ENCODE data around the gene CD79A. TPM values are rescaled to one million over a fixed set of nuclear protein-coding genes. Genes with fewer than 3 reads are reported as not detected.
A peak's percentile ranks its signal among the peaks of the same experiment; 100 is the strongest.

The CD79A gene
- total RNA-seq, 1 donor from 2014 or later: not detected

DNA sequence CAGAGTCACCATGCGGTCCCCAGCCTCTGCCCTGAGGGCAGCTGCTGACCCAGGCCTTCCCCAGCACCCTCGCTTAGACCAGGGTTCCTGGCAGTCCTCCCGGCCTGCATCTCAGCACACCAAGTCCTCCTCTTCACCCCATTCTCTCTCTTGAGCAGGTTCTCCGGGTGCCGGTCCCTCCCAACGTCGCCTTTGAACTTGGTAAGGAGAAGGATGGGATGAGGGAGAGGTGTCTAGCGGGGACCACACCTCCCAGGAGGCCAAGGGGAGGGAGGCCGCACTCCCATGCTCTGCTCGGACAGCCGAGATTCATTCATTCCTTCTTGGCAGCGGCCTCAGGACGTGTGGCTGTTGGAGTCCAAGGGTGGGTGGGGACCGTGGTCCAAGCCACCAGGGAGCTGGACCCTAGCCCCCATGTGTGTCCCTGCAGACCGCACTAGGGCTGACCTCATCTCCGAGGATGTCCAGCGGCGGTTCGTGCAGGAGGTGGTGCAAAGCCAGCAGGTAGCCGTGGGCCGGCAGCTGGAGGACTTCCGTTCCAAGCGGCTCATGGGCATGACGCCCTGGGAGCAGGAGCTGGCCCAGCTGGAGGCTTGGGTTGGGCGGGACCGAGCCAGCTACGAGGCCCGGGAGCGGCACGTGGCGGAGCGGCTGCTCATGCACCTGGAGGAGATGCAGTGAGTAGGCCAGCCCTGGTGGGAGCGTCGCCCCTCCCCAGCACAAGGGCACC lies 15.3 kb downstream of the CD79A start:
- TF ChIP-seq, protein P1, sequence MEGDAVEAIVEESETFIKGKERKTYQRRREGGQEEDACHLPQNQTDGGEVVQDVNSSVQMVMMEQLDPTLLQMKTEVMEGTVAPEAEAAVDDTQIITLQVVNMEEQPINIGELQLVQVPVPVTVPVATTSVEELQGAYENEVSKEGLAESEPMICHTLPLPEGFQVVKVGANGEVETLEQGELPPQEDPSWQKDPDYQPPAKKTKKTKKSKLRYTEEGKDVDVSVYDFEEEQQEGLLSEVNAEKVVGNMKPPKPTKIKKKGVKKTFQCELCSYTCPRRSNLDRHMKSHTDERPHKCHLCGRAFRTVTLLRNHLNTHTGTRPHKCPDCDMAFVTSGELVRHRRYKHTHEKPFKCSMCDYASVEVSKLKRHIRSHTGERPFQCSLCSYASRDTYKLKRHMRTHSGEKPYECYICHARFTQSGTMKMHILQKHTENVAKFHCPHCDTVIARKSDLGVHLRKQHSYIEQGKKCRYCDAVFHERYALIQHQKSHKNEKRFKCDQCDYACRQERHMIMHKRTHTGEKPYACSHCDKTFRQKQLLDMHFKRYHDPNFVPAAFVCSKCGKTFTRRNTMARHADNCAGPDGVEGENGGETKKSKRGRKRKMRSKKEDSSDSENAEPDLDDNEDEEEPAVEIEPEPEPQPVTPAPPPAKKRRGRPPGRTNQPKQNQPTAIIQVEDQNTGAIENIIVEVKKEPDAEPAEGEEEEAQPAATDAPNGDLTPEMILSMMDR (conservative IDR thresholded peaks at IDR 0.05; ENCODE audit: low read depth, low read length): no peak
- no peak for DNase-seq (ENCODE audit: low read depth)
- H3K4me3 ChIP-seq (ENCODE audit: low read depth, low read length): no peak overlapping the region

DNA sequence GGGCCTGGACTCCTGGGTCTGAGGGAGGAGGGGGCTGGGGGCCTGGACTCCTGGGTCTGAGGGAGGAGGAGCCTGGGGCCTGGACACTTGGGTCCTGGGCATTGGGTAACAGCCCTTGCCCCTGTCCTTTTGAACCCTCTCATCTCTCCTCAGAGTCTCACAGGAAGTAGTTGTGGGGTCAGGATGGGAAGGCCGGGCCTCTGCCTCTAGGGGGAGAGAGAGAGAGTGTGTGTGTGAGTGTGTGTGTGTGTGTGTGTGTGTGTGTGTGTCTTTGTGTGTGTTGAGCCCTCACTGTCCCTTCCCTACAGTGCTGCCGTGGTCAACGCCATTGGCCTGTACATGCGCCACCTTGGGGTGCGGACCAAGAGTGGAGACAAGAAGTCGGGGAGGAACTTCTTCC lies 16.8 kb downstream of the CD79A start:
- TF ChIP-seq, protein P1 (conservative IDR thresholded peaks at IDR 0.05; ENCODE audit: low read depth, low read length): no peak
- H3K4me3 ChIP-seq (ENCODE audit: low read depth, low read length): no peak overlapping the region
- DNase-seq (ENCODE audit: low read depth): no peak

DNA sequence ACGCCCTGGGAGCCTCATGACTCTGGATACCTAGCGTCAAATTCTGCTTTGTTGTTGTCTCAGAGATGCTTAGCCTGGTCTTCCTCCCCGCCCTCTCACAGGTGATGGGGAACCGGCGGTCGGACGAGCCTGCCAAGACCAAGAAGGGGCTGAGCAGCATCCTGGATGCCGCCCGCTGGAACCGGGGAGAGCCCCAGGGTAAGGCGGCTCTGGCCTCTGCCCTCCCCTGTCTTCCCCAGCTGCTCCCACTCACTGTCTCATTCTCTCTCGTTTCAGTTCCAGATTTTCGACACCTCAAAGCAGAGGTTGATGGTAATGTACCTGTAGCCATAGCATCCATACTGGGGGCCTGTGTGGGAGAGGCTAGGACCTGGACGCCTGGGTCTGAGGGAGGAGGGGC lies 17.3 kb downstream of the CD79A start:
- TF ChIP-seq, protein P1 (conservative IDR thresholded peaks at IDR 0.05; ENCODE audit: low read depth, low read length): no peak
- DNase-seq (ENCODE audit: low read depth): no peak
- H3K4me3 ChIP-seq (ENCODE audit: low read depth, low read length): no peak overlapping the region

DNA sequence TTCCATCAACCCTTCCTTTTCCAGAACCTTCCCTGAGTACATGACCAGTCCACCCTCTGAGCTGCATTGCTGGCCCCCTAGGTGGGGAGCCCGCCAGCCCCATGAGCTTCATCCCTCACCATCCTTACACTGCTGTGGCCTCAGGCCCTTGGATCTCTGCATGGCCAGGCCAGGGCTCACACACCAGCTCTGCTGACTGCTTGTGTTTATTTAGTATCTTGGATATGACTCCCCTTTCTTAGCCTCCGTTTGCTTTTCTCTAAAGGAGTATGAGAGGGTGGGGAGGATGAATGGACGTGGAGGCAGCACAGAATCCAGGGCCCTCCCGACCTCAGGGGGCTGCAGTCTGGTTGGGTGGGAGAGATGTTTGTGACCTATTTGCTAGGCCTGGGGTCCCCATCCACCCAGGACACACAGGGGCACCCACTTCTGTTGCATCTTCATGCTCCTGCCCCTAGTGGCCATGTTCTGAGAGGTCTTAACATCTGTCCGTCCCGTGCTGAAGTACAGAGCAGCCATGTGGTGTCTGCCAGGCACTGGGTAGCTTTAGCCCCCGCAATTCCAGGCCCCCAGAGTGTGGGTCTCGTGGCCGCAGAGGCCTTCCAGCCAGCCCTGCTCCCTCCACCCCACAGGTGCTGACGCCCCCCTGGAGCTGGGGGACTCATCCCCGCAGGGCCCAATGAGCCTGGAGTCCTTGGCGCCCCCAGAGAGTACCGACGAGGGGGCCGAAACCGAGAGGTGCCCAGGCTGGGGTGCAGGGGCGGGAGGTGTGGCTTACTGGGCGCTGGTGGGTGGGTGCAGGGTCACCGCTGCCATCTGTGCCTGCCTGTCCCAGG lies 18.9 kb downstream of the CD79A start:
- H3K4me3 ChIP-seq (ENCODE audit: low read depth, low read length): no peak overlapping the region
- DNase-seq (ENCODE audit: low read depth): no peak
- TF ChIP-seq, protein P1 (conservative IDR thresholded peaks at IDR 0.05; ENCODE audit: low read depth, low read length): peak; percentile 42

DNA sequence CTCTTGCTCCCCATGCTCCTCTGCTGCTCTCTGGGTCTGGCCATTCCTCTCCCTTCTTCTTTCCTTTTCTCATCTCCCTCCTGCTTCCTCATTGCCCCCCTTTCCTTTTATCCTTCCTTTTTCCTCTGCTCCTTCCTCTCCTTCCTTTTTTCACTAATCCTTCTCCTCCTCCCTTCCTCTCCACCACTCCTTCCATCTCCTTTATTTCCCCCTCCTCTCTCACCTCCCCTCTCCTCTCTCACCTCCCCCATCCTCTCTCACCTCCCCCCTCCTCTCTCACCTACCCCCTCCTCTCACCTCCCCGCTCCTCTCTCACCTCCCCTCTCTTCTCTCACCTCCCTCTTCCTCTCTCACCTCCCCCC lies 19.5 kb downstream of the CD79A start:
- DNase-seq (ENCODE audit: low read depth): no peak
- TF ChIP-seq, protein P1 (conservative IDR thresholded peaks at IDR 0.05; ENCODE audit: low read depth, low read length): no peak

DNA sequence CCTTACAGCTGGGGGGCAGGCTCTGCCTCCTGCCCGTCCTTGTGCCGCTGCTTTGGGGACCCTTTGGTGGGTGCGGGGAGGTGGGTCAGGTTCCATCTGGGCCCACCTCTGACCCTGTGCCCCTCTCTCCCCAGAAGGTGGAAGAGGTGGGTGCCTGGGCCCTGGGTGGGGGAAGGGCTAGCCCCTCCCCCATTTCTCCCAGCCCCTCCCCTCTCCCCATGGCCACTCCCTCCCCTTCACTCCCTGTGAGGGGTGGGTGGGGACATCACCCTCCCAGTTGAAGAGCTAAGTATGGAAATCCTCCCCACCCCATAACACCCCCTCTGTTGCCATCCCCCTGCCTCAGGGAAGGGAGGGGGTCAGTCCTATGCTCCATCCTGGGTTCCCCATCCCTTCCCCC lies 20.1 kb downstream of the CD79A start:
- DNase-seq (ENCODE audit: low read depth): no peak
- H3K4me3 ChIP-seq (ENCODE audit: low read depth, low read length): no peak overlapping the region
- TF ChIP-seq, protein P1 (conservative IDR thresholded peaks at IDR 0.05; ENCODE audit: low read depth, low read length): no peak

More for the DNA sequence above, 19.5 kb downstream of the CD79A start:
- no peak overlapping the region for H3K4me3 ChIP-seq (ENCODE audit: low read depth, low read length)
